Subcutaneous adipose tissue (tissue), 4 donors: ENCODE measurements around the gene MED27. TPM values are rescaled to one million over a fixed set of nuclear protein-coding genes. Genes with fewer than 3 reads are reported as not detected.

ENCODE experiments used
- total RNA-seq, 4 donors: library from RNA; depleted of rRNA; stranded (reverse); fragments of >200 nt; gene quantifications; one replicate each; pipeline ENCODE4 v1.1.0, GENCODE V29; 2016
- TF ChIP-seq, protein P1 (sequence below): fragments of 450-650 bp; IDR thresholded peaks from one replicate; pipeline ENCODE4 v1.5.1; 2016; ENCODE audit warnings: low read depth, mild to moderate bottlenecking, control low read depth, antibody characterized with exemption, moderate library complexity

Gene MED27
- total RNA-seq, 4 donors from 2014 or later: 7.3 to 13.4 (median 9.9) TPM

DNA sequence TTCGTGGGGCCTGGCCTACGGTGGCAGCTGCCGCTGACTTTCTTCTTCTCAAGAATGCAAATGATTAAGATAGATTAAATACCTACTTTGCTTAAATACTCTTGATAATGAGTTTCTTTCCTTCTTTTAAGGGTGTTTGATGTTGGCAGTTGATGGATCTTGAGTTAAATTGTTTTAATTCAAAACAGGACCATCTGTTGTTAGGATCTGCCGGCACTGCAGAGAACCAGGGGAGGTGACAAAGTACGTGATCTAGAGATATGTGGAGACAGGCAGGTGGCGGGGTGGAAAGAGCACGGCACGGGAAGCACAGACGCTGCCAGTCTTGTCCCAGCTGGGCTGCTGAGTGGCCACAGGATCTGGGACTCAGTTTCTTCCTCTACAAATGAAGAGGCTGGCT, 37.9 kb downstream of the MED27 start:
- TF ChIP-seq, protein P1, sequence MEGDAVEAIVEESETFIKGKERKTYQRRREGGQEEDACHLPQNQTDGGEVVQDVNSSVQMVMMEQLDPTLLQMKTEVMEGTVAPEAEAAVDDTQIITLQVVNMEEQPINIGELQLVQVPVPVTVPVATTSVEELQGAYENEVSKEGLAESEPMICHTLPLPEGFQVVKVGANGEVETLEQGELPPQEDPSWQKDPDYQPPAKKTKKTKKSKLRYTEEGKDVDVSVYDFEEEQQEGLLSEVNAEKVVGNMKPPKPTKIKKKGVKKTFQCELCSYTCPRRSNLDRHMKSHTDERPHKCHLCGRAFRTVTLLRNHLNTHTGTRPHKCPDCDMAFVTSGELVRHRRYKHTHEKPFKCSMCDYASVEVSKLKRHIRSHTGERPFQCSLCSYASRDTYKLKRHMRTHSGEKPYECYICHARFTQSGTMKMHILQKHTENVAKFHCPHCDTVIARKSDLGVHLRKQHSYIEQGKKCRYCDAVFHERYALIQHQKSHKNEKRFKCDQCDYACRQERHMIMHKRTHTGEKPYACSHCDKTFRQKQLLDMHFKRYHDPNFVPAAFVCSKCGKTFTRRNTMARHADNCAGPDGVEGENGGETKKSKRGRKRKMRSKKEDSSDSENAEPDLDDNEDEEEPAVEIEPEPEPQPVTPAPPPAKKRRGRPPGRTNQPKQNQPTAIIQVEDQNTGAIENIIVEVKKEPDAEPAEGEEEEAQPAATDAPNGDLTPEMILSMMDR: no peak

DNA sequence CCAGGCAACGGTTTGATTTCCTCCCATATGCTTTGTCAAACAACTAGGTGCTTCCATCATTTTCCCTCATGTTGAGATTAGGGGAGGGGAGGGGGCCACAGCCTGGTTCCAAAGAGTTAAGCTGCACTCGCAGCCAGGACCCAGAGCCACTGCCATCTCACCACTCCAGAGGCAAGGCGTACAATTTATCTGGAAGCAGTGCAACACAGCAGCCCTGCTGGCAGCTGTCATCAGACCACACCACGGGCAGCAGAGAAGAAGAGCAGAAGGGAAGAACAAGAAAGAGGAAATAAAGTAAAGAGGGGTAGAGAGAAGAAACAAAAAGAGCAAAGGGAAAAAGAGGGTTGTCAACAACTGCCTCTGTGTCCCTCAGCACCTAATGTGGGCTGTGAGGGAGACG, 38.9 kb downstream of the MED27 start:
- TF ChIP-seq, protein P1: no peak

DNA sequence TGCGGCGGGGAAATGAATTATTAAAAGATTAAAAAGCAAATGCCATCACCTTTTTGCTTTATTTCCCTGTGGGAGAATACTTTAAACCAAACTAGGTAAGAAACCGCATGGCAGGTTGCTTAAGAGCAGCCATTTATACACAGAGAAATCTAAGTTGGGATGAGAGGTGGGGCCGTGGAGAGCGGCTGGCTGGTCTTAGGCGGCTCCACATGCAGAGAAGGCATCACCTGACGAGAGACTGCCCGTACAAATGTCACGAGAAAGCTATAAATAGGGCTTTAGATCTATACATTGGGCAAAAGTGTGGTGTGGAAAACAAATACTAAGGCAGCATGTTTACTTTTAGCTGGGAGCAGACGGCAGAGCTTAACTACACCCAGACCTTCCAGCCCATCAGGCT, 39.4 kb downstream of the MED27 start:
- TF ChIP-seq, protein P1: no peak

DNA sequence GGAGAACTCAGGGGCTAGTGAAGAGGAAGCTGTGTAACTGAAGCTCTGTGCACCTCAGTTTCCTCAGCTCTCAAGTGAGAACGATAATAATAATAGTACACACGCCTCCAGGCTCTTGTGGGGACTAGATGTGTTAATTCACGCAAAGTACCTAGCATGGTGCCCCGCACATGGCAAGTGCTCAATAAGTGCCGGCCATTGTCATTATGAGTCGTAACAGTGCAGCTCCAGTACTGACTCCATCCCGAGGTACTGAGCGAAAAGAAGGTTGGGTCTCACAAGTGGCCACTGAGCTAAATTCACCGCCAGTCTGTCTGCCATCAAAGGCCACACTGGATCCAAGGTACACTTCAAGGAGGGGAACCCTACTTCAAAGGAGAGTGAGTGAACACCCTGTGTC, 40.4 kb downstream of the MED27 start:
- TF ChIP-seq, protein P1: no peak

DNA sequence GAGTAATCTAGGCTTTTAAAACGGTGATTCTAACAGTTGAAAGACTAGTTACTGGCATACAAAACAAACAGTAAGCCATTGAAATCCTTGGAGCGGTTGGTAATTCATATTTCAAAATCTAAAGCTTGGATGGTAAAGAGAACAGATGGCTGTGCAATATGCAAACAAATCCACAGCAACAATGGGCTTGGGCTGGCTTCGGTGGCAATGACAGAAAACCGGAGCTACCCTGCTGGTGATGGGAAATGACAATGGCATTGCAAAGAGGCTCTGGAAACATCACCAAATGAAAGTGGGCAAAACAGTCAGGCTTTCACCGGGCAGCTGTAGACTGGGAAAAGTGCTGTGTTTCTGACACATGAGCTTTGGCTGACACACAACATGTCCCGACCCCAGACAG, 42.2 kb downstream of the MED27 start:
- TF ChIP-seq, protein P1: no peak

DNA sequence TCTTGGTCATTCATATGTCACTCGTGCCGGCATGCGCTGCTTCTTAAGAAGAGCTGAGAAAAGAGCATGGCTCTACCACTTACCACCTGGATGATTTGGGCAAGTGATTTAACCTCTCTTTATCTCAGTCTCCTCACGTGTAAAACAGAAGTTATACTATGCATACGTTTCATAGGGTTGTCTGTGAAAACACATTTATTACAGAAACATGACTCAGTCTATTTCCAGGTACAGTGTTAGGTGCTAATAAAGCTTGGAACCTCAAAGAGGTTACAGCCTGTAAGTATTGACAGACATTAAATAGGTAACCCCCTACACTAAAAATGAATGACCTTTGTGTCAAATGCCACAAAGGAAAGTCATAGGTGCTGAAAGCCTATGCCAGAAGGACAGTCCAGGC, 43.1 kb downstream of the MED27 start:
- TF ChIP-seq, protein P1: no peak

DNA sequence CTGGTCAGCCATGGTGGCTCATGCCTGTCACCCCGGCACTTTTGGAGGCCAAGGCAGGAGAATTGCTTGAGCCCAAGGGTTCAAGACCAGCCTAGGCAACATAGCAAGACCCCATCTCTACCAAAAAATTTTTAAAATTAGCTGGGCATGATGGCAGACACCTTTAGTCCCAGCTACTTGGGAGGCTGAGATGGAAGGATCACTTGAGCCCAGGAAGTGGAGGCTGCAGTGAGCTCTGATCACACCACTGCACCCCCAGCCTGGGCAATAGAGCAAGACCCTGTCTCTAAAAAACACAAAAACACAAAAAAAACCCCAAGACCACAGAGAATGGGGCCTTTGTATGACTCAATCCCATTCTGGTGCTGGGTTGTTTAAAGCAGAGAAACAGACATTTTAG, 44.0 kb downstream of the MED27 start:
- TF ChIP-seq, protein P1: no peak
